OCI-M2 (cell line): Measurements from ENCODE around the gene FOXN3.

Experiments
- DNase-seq: peaks from one replicate; lab custom pipeline; 2025; ENCODE audit not compliant: unreplicated experiment; lab: John Stamatoyannopoulos, UW

Gene FOXN3

DNA sequence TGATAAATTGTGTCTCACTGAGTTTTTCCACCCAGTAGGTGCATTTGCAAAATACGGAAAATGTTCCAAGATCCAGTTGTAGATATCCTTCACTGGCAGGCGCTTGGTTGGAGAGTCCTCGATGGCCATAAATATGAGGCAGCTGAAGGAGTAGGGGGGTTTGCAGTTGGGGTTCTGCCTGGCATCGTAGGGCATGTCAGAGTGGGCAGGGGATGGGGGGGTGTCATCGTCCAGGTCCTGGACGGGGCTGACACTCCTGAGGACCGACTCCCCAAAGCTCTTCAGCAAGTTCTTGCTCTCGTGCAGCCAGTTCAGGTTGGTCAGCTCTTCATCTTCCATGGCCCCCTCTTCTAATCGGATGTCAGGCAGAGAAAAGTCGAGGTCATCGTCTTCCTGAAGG, 5.1 kb downstream of the FOXN3 start:
- no peak for DNase-seq

- DNase-seq = no peak
These were observed 7.1 kb downstream of the FOXN3 start for GRCh38 chr14:89409961-89410360.

DNA sequence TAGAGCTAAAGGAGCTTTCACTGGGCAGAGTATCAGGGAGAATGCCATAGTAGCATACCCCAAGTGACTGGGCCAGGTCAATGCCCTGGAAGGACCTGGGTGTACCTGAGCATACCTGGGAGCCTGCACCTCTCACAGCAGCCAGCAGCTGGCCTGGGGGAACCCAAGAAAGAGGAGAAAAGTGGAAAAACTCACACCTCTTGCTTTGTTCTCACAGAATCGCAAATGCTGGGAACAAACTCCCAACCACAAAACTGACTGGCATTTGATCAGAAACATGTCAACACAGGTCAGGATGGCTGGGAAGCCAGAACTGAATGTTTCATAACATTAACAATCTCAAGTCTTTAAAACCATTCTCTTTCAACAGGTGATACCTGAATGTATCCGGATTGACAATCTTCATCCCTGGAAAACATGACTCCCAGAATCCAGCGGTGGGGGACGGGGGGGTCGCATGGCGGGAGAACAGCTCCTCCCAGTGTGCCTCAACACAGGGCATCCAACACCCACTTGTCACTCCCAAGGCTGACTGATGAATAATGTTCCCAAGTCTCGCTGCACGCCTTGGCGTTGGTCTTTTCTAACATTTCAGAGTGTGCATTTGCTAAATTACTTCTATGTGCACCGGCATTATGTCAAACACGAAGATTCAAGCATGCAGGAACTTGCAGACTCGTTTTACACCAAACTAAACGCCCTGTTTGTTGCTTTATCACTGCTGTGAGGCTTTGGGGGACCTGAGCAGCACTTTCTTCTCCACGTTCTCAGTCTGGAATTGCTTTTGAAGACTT, 7.9 kb downstream of the FOXN3 start:
- DNase-seq = no peak

- DNase-seq = no peak
These were observed 9.2 kb downstream of the FOXN3 start for GRCh38 chr14:89407856-89408255.

DNA sequence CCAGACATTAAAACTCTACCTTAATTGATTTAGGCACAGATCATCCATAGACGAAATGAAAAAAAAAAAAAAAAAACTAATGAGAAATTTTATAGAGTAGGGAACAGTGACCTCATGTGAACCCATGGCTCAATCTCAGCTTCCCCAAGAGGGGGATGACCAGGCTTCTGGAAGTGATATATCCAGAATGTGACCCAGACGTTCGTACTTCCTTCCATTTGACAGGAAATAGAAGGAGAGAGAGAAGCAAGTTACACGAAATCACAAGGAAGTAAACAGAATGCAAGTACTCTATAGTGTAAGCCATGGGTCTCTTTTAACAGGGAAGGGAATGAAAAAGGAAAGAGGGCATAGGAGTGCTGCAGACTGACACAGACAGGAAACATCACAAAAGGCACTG, 10.1 kb downstream of the FOXN3 start:
- DNase-seq = no peak

DNA sequence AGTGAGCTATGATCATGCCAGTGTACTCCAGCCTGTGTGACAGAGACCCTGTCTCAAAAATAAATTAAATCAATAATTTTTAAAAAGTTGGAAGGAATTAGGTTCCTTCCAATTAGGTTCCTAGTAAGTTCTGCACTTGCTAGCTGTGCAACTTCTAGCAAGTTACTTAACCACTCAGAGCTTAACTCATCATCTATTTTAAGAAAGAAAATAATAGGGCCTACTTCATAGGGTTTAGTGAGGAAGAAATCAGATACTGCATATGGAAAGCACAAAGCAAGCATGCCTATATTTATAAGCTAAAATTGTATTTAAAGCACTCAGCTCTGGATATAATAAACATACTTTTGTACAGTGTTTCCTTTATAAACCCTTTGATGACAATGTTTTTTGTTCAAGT, 10.7 kb downstream of the FOXN3 start:
- no peak for DNase-seq

- no peak for DNase-seq
These were observed 11.3 kb downstream of the FOXN3 start for GRCh38 chr14:89405712-89406111.

DNA sequence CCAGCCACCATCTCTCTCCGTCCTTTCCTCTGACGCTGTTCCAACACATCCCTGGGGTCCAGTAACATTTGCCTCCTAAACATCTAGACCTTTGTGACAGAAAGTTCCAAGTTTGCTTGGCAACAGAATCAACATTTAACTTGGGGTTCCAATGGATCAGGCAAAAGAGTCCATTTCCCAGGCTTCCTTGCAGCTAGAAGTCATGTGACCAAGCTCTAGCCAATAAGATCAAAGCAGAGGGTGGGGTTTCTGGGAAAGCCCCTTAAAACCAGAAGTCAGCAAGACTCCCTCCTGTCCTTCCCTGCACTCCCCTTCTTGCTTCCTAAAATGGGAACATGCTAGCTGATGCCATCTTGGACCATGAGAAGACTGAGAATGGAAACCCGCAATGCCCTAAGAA, 14.7 kb downstream of the FOXN3 start:
- DNase-seq = no peak

GRCh38 chr14:89401761-89402160, 15.3 kb downstream of the FOXN3 start:
- no peak for DNase-seq

DNA sequence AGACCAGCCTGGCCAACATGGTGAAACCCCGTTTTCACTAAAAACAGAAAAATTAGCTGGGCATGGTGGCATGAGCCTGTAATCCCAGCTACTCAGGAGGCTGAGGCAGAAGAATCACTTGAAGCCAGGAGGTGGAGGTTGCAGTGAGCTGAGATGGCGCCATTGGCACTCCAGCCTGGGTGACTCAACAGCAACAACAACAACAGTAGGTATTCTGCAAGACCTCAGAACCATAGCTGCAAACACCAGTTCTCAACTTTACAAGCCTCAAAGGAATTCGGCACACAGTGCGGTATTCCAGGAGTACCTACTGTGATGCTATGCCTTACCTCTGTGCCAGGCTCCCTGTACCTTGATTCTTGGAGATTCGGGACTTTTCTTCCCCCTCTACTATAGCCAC, 15.8 kb downstream of the FOXN3 start:
- no peak for DNase-seq

- no peak for DNase-seq
These were observed 16.5 kb downstream of the FOXN3 start for GRCh38 chr14:89400529-89400928.

DNA sequence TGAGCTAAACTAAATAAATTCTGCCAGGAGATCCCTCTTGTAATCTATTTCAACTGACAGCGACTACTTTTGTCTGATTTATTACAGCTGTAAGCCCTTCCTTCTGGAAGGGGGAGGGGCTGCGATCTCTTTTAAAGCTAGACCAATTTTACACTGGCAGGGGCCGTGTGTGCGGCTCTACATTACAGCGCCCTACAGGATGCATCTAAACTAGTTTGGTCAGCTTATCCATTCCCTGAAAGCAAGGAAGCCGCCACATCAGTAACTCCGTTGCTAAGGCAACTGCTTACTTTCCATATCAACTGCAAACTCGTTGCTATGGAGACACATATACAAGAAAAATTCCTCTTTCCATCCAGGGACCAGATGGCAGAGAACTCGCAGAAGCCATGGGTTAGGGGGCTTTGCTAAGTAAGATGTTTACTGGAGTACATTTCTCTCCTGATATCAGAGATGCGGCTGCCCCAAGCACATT, 17.4 kb downstream of the FOXN3 start:
- DNase-seq = no peak

DNA sequence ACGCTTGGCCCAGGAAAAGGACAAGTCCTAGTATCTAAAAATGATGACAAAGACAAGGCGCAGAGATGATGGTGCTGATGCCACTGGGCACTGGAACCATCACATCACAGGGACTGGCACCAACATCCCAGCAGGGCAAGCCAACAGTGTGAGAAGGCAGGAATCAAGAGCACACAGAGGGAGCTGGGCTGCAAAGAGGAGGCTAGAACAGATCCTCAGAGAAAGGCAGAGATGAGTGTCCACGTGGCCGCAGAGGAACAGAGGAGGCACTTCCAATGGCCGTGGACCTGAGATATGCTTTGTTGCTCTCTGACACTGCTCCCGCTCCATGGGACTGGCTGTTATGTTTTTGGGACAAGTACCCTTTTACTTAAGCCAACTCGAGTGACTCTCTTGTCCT, 17.9 kb downstream of the FOXN3 start:
- DNase-seq = no peak

GRCh38 chr14:89397569-89398230, 19.3 kb downstream of the FOXN3 start:
- no peak for DNase-seq

- no peak for DNase-seq
These were observed 22.1 kb downstream of the FOXN3 start for GRCh38 chr14:89394972-89395371.

GRCh38 chr14:89393222-89393745, 23.7 kb downstream of the FOXN3 start:
- no peak for DNase-seq

DNA sequence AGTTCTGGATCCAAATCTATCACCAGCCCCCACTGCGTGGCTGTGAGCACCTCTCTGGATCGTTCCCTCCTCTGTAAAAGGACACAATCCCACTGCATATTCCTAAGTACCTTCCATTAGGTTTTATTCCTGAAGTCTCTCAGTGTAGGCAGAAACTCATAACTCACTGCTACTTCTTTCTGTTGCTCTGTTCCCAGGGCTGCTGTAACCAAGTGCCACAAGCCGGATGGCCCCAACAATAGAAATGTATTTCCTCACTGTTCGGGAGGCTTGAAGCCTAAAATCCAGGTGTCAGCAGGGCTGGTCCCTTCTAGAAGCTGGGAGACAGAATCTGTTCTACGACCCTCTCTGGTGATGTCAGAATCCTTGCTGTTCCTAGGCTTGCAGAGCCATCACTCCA, 24.9 kb downstream of the FOXN3 start:
- DNase-seq = no peak

GRCh38 chr14:89391556-89391955, 25.5 kb downstream of the FOXN3 start:
- no peak for DNase-seq

DNA sequence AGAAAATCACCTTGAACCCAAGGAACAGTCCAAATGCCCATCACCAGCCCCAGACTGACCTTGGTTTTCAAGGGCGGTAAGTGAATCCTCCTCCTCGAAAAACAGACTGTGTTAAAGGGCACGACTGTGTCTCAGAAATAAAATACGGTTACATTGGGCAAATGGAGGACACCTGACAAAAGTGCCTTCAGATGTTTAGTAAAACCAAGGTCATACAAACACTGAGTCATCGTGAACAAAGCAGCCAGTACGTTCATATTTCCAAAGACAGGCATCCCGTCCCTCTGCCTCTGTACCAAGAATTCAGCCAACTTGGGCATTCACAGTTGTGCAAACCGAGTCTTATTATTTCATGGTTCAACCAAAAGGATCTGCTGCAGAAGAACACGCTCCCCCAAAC, 25.9 kb downstream of the FOXN3 start:
- no peak for DNase-seq

- no peak for DNase-seq
These were observed 28.2 kb downstream of the FOXN3 start for GRCh38 chr14:89388853-89389252.

GRCh38 chr14:89387922-89388685, 28.9 kb downstream of the FOXN3 start:
- DNase-seq = no peak
